Fibroblast of lung (primary cell): ENCODE data around the gene CLASP2.

Experiments used
- EZH2 ChIP-seq: IDR thresholded peaks from 2 replicates; pipeline ENCODE4 v1.5.1; 2012; ENCODE audit warnings: low read length, control low read depth, mild to moderate bottlenecking; ENCODE audit errors: missing control alignments
- TF ChIP-seq, protein P1 (sequence below), 2 donors: IDR thresholded peaks in 1 of 2; conservative IDR thresholded peaks in 1 of 2; 1 replicate in 1 of 2; 2 replicates in 1 of 2; pipeline ENCODE4 v1.5.1; 2011 to 2012; ENCODE audit warnings: low read length in 2 of 2, control low read depth in 1 of 2, inconsistent platforms in 1 of 2, low read depth in 1 of 2, mild to moderate bottlenecking in 1 of 2

DNA sequence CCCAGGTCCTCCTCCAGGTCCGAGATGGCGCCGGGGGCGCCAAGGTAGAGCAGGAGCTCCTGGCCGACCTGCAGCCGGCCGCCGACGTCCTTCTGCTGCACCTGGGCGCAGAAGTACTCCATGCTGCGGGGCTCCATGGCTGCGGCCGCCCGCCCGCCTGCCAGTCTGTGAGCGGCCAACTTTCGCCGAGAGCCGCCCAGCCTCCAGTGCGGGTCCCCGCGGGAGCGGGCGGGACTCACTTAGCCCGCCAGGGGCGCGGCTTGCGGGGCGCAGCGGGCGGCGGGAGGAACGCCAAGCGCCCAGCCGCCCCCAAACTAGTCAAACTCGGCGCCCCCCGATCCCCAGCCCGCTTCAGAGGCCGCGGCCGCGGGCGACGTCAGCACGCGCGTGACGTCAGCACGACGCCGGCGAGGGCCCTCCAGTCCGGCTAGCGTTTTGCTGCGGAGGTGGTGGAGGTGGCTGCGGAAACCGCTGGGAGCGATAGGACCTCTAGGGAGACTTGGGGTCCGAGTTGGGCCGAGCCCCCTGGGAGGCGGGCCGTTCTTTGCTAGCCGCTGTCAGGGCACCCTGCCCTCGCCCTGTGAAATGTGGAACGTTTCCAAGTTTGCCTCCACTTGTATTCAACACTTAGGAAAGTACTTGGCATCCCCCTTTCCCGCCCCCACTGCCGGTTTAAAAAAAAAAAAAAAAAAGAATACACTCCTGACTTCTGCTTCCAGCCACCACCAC lies at the start of gene CLASP2:
- TF ChIP-seq EZH2, result no peak
- TF ChIP-seq, protein P1, sequence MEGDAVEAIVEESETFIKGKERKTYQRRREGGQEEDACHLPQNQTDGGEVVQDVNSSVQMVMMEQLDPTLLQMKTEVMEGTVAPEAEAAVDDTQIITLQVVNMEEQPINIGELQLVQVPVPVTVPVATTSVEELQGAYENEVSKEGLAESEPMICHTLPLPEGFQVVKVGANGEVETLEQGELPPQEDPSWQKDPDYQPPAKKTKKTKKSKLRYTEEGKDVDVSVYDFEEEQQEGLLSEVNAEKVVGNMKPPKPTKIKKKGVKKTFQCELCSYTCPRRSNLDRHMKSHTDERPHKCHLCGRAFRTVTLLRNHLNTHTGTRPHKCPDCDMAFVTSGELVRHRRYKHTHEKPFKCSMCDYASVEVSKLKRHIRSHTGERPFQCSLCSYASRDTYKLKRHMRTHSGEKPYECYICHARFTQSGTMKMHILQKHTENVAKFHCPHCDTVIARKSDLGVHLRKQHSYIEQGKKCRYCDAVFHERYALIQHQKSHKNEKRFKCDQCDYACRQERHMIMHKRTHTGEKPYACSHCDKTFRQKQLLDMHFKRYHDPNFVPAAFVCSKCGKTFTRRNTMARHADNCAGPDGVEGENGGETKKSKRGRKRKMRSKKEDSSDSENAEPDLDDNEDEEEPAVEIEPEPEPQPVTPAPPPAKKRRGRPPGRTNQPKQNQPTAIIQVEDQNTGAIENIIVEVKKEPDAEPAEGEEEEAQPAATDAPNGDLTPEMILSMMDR (conservative IDR thresholded peaks at IDR 0.05 in 1 of 2, IDR thresholded peaks at IDR 0.05 in 1 of 2; ENCODE audit: low read depth in 1 of 2, low read length in 2 of 2), result no peak
